Measurements from ENCODE around the gene AHDC1. TPM values are rescaled to one million over a fixed set of nuclear protein-coding genes. Genes with fewer than 3 reads are reported as not detected.

AHDC1 gene
- total and polyA plus RNA-seq, 2 of the 13 experiments (the other 11 are each of a cell fraction or from before 2014, with no cell fraction given) = 1.0 to 2.7 TPM

DNA sequence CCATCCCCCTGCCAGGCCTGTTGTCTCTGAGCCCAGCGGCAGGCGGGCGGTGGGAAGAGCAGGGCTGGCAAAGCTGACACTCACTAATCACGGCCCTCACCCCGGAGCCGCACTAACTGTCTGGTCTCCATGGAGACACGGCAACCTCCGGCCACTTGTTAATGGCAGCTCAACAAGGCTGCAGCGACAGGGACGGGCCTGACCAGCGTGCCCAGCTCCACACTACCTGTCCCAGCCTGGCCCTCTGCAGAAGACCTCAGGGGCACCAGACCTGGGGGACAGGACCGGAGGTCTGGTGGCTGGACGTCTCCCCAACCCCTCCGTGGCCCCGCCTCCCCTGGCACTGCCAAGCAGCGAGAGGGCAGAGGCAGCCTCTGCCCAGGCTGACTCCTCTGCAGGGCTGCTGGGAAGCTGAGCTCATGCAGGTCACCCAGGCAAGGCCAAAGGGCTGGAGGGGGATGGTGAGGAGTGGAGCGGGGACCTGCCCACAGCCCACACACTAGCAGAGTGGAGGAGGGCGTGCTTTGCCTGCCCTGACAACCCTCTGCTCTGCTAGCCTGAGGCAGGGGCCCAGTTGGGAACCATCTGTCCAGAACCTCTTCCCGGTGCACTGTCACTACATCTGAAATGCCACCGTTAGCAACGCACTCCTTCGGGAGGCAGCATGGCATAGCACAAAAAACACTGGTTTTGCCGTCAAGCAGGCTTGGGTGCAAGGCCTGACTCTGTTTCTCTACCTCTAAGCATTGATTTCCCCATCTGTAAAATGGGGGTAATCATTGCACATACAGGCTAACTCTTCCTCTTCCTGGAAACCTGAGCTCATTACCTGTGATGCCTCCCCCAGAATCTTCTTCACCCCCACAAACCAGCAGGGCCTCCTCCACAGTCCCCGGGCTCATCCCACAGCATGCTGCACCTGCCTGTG lies 84.3 kb downstream of the AHDC1 start (continued):
- no peak for TF ChIP-seq SNRNP70 (IDR thresholded peaks at IDR 0.05; ENCODE audit: low read depth, low read length)
- peak; percentile 42; the same call in 1 of the 2 replicates for TF ChIP-seq HDAC2 (CRISPR knock-in tag; IDR thresholded peaks at IDR 0.05)
- no peak for TF ChIP-seq PLRG1 (conservative IDR thresholded peaks at IDR 0.05)
- no peak for TF ChIP-seq DNMT3B (CRISPR knock-in tag; conservative IDR thresholded peaks at IDR 0.05)
- TF ChIP-seq SP4 (CRISPR knock-in tag; IDR thresholded peaks at IDR 0.05) = peak; percentile 27; the same call in 1 of the 2 replicates
- peak; percentile 77 for TF ChIP-seq HDAC1 (CRISPR knock-in tag; IDR thresholded peaks at IDR 0.05)
- peak; percentile 60; the same call in 1 of the 2 replicates for TF ChIP-seq RFX3 (CRISPR knock-in tag; IDR thresholded peaks at IDR 0.05)
- TF ChIP-seq, protein P1, sequence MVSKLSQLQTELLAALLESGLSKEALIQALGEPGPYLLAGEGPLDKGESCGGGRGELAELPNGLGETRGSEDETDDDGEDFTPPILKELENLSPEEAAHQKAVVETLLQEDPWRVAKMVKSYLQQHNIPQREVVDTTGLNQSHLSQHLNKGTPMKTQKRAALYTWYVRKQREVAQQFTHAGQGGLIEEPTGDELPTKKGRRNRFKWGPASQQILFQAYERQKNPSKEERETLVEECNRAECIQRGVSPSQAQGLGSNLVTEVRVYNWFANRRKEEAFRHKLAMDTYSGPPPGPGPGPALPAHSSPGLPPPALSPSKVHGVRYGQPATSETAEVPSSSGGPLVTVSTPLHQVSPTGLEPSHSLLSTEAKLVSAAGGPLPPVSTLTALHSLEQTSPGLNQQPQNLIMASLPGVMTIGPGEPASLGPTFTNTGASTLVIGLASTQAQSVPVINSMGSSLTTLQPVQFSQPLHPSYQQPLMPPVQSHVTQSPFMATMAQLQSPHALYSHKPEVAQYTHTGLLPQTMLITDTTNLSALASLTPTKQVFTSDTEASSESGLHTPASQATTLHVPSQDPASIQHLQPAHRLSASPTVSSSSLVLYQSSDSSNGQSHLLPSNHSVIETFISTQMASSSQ (IDR thresholded peaks at IDR 0.05; ENCODE audit: low read depth) = no peak
- TF ChIP-seq, protein P1 (CRISPR knock-in tag; IDR thresholded peaks at IDR 0.05; ENCODE audit: borderline replicate concordance) = peak; percentile 28; the same call in 1 of the 2 replicates
- no peak for TF ChIP-seq NR2F6 (IDR thresholded peaks at IDR 0.05)
- TF ChIP-seq NR2F6 (CRISPR knock-in tag; IDR thresholded peaks at IDR 0.05) = peak; percentile 66
- no peak for TF ChIP-seq MAZ (IDR thresholded peaks at IDR 0.05; ENCODE audit: borderline replicate concordance, low read depth, low read length)
- peak; percentile 60; the same call in 1 of the 2 replicates for TF ChIP-seq MAZ (CRISPR knock-in tag; IDR thresholded peaks at IDR 0.05; ENCODE audit: low read depth)
- TF ChIP-seq MYC (CRISPR knock-in tag; IDR thresholded peaks at IDR 0.05; ENCODE audit: borderline replicate concordance) = peak; percentile 51; the same call in 1 of the 2 replicates
- 0 out of 2 replicates have a peak, but pooled peaks have one; percentile 49 for TF ChIP-seq KMT2B (CRISPR knock-in tag; IDR thresholded peaks at IDR 0.05)
- TF ChIP-seq, protein P2, sequence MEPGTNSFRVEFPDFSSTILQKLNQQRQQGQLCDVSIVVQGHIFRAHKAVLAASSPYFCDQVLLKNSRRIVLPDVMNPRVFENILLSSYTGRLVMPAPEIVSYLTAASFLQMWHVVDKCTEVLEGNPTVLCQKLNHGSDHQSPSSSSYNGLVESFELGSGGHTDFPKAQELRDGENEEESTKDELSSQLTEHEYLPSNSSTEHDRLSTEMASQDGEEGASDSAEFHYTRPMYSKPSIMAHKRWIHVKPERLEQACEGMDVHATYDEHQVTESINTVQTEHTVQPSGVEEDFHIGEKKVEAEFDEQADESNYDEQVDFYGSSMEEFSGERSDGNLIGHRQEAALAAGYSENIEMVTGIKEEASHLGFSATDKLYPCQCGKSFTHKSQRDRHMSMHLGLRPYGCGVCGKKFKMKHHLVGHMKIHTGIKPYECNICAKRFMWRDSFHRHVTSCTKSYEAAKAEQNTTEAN (CRISPR knock-in tag; conservative IDR thresholded peaks at IDR 0.05) = no peak
- no peak for TF ChIP-seq ZFP62 (CRISPR knock-in tag; IDR thresholded peaks at IDR 0.05)
- 0 out of 2 replicates have a peak, but pooled peaks have one; percentile 62 for TF ChIP-seq ZNF451 (CRISPR knock-in tag; IDR thresholded peaks at IDR 0.05)
- no peak for TF ChIP-seq ELF3 (CRISPR knock-in tag; IDR thresholded peaks at IDR 0.05)
- no peak for TF ChIP-seq ZNF24 (IDR thresholded peaks at IDR 0.05)
- TF ChIP-seq ZNF274 (CRISPR knock-in tag; IDR thresholded peaks at IDR 0.05) = no peak
- TF ChIP-seq EED (CRISPR knock-in tag; IDR thresholded peaks at IDR 0.05) = 0 out of 2 replicates have a peak, but pooled peaks have one; percentile 38
- 0 out of 2 replicates have a peak, but pooled peaks have one; percentile 29 for TF ChIP-seq ERF (CRISPR knock-in tag; IDR thresholded peaks at IDR 0.05)
- TF ChIP-seq, protein P3, sequence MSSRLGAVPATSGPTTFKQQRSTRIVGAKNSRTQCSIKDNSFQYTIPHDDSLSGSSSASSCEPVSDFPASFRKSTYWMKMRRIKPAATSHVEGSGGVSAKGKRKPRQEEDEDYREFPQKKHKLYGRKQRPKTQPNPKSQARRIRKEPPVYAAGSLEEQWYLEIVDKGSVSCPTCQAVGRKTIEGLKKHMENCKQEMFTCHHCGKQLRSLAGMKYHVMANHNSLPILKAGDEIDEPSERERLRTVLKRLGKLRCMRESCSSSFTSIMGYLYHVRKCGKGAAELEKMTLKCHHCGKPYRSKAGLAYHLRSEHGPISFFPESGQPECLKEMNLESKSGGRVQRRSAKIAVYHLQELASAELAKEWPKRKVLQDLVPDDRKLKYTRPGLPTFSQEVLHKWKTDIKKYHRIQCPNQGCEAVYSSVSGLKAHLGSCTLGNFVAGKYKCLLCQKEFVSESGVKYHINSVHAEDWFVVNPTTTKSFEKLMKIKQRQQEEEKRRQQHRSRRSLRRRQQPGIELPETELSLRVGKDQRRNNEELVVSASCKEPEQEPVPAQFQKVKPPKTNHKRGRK (CRISPR knock-in tag; IDR thresholded peaks at IDR 0.05) = 0 out of 2 replicates have a peak, but pooled peaks have one; percentile 16
- peak; percentile 21; the same call in 1 of the 2 replicates for TF ChIP-seq ZNF788 (CRISPR knock-in tag; IDR thresholded peaks at IDR 0.05; ENCODE audit: borderline replicate concordance)

Measured in HepG2 (cell line).